Breast epithelium (tissue), 3 donors: ENCODE results near the gene HGFAC.

ENCODE experiments used
- POLR2A ChIP-seq: fragments of 450-650 bp; IDR thresholded peaks from one replicate; pipeline ENCODE4 v1.6.1; 2016; ENCODE audit warnings: antibody characterized with exemption, mild to moderate bottlenecking, moderate library complexity
- POLR2AphosphoS5 ChIP-seq, 3 donors: sonication (generic); formaldehyde crosslinking; IDR thresholded peaks; one replicate each; pipeline ENCODE4 v1.6.1; 2017; ENCODE audit warnings: antibody characterized with exemption in 3 of 3
- TF ChIP-seq, protein P1 (sequence below), 3 donors: fragments of 450-650 bp; IDR thresholded peaks; one replicate each; pipeline ENCODE4 v1.5.1; 2016 to 2017; ENCODE audit warnings: antibody characterized with exemption in 3 of 3, mild to moderate bottlenecking in 3 of 3, moderate library complexity in 3 of 3

DNA sequence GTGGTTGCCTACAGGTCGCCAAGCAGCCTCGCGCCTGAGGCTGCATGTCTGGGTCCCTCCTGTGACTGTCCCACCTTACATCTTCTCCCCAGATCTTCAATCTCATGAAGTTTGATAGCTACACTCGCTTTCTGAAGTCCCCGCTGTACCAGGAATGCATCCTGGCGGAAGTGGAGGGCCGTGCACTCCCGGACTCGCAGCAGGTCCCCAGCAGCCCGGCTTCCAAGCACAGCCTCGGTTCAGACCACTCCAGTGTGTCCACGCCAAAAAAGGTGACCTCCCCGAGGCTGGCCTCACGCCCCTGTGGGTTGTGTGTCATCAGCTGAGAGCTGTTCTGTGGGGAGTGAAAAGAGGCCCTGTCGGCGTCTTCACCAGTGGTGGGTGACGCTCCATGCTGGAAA lies 24.9 kb upstream of the HGFAC start:
- TF ChIP-seq, protein P1, sequence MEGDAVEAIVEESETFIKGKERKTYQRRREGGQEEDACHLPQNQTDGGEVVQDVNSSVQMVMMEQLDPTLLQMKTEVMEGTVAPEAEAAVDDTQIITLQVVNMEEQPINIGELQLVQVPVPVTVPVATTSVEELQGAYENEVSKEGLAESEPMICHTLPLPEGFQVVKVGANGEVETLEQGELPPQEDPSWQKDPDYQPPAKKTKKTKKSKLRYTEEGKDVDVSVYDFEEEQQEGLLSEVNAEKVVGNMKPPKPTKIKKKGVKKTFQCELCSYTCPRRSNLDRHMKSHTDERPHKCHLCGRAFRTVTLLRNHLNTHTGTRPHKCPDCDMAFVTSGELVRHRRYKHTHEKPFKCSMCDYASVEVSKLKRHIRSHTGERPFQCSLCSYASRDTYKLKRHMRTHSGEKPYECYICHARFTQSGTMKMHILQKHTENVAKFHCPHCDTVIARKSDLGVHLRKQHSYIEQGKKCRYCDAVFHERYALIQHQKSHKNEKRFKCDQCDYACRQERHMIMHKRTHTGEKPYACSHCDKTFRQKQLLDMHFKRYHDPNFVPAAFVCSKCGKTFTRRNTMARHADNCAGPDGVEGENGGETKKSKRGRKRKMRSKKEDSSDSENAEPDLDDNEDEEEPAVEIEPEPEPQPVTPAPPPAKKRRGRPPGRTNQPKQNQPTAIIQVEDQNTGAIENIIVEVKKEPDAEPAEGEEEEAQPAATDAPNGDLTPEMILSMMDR (IDR thresholded peaks at IDR 0.05), result no peak
- TF ChIP-seq POLR2A, result no peak
- TF ChIP-seq POLR2AphosphoS5 (IDR thresholded peaks at IDR 0.05), result no peak
